Measurements from ENCODE around the gene VPS9D1.
A peak's percentile ranks its signal among the peaks of the same experiment; 100 is the strongest.

VPS9D1 gene

GRCh38 chr16:89732142-89732917, 11.6 kb upstream of the VPS9D1 start:
- DNase-seq: no peak

- DNase-seq: no peak
Measured at GRCh38 chr16:89730610-89731234, 10.0 kb upstream of the VPS9D1 start.

- no peak for DNase-seq
Measured at GRCh38 chr16:89729863-89730593, 9.3 kb upstream of the VPS9D1 start.

GRCh38 chr16:89729293-89729692, 8.6 kb upstream of the VPS9D1 start:
- DNase-seq: no peak

- no peak for DNase-seq
Measured at GRCh38 chr16:89727406-89728120, 6.9 kb upstream of the VPS9D1 start.

GRCh38 chr16:89723279-89724250, 2.9 kb upstream of the VPS9D1 start:
- peak; percentile 89 for DNase-seq

GRCh38 chr16:89722392-89723278, 1.9 kb upstream of the VPS9D1 start:
- DNase-seq: peak; percentile 92

GRCh38 chr16:89721546-89722391, 1.1 kb upstream of the VPS9D1 start:
- peak; percentile 92 for DNase-seq

GRCh38 chr16:89720551-89720812, 216 bp downstream of the VPS9D1 start:
- DNase-seq: no peak

GRCh38 chr16:89717688-89718505, 2.8 kb downstream of the VPS9D1 start:
- no peak for DNase-seq

- no peak for DNase-seq
Measured at GRCh38 chr16:89716916-89717687, 3.6 kb downstream of the VPS9D1 start.

GRCh38 chr16:89716493-89716892, 4.2 kb downstream of the VPS9D1 start:
- DNase-seq: no peak

- no peak for DNase-seq
Measured at GRCh38 chr16:89712274-89712781, 8.4 kb downstream of the VPS9D1 start.

- peak; percentile 89 for DNase-seq
Measured at GRCh38 chr16:89711601-89712273, 9.0 kb downstream of the VPS9D1 start.

- DNase-seq: no peak
Measured at GRCh38 chr16:89710709-89711564, 9.8 kb downstream of the VPS9D1 start.

- DNase-seq: no peak
Measured at GRCh38 chr16:89709716-89710432, 10.8 kb downstream of the VPS9D1 start.

Measured in activated CD4-positive, alpha-beta T cell treated with anti-CD3 and anti-CD28 coated beads, Interleukin-10, Interleukin-2, amounts not matched to agents 100 ng/mL and 50 ng/mL, durations not matched to agents 16 hours and 8 hours (primary cell).